ENCODE results near the gene LKAAEAR1.

LKAAEAR1 gene

DNA sequence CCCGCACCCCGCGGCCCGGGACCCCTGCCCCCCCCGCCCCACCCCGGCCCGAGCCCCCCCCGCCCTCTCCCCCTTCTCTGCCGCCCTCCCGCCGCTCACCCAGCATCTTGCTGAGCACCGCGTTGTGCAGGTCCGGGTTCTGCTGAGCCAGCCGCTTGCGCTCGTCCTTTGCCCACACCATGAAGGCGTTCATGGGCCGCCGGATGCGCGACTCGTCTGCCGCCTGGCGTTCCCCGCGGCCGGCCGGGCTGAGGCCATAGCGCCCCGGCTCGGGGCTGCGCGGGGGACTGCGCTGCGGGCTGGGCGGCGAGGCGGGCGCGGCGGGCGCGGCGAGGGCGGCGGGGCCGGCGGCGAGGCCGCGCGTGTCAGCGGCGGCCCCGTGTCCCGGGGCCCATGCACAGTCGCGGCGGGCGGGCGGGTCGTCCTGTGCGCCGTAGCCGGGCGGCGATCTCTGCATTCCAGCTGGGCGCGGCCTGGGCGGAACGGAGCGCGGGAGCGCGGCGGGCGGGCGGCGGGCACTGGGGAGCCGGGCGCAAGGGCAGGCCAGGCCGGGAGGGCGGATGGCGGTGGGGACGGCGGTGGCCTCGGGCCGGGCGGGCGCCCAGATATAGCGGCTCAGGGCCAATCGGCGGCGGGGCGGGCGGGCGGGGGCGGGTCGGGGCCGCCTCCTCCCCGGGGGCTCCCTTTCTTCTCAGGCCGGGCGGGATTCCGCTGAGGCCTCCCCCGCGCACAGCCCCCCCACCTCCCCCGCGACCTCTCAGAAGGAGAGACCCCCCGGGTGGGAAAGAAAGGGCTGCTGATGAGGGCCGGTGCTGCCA is 34.9 kb downstream of the LKAAEAR1 start, which contains the start of gene SOX18:
SOX18 (minus strand) TSS at position 580 of the 818 bp plus-strand sequence; CDS start at position 457, 123 bp downstream.
- no peak for DNase-seq

DNA sequence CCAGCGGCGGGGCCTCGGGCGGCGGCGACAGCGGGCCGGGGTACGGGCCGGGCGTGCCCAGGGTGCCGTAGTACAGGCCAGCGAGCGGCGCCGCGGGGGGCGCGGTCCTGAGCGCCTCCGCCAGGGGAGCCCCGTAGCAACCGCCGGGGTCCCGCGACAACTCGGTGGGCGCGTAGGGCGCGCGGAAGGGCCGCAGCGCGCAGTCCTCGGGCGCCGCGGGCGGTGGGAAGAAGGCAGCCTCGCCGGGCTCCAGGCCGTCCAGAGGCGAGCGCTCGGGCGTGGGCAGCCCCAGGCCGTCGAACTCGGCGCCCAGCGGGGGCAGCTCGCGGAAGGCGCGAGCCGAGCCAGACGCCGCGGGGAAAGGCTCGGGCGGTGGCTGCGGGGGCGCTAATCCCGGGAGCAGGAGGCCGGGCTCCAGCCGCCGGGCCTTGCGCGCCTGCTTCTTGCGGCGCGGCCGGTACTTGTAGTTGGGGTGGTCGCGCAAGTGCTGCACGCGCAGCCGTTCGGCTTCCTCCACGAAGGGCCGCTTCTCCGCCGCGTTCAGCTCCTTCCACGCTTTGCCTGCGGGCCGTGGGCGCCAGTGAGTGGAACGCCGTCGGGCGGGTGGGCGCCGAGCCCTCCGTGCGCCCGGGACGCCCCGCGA is 35.7 kb downstream of the LKAAEAR1 start:
- DNase-seq, result no peak

DNA sequence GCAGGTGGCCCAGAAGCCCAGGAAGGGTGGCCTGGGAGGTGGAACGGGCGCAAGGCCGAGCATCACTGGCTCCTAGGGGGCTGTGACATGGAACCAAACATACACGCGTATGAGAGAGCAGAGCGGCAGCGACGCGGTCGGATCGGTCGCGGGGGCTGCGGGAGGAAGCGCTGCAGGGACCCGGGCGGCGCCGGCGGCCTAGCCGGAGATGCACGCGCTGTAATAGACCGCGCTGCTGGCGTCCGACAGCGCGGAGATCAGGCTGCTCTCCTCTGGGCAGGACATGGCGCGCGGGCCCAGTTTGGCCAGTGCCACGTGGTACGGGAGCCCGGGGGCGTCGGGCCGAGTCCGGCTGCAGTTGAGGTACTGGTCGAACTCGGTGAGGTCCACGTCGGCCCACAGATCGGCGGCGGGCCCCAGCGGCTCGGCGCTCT is 36.2 kb downstream of the LKAAEAR1 start:
- DNase-seq, result no peak

DNA sequence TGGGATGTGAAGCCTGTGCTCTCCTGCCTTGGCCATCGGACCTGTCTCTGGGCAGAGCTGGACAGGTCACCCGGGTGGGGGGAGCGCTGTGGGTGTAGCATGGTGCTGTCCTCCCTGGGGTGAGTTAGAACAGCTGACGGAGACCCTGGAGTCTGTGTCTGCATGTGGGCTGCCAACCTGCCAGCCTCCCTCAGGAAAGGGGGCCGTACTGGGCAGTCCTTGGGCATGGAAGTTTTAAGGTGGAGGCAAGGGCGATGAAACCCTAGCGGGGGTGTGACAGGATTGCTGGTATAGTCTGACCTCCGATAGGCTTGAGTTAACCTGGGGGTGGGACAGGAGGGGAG is 37.2 kb downstream of the LKAAEAR1 start:
- DNase-seq, result no peak

DNA sequence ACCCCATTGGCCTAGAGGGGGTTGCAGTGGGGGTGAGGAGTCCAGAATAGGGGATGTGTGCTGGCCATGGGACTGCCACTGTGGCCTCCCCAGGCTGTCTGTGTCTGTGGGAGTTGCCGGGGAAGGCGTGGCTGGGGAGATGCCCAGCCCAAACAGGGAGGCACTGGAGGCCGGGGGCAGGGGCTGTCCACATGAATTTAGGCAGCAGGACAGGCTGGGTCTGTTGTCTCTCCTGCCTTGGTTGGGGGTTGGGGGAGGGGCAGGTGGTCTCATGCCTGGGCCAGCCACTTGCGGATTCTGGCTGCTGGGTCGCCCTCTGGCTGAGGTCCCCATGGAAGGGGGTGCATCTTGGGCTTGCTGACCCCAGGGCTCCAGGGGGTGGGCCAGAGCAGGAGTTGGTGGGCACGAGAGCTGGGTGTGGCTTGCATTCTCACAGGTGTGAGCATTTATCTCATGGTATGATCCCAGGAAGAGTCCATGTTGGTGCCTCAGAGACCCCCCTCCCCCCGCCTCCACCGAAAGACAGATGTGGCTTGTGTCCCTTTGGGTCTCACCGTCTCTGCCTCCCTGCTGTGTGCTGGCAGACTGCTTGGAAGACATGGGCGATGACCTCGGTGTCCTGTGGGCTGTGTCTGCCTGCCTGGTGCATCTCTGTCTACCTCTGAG is 38.7 kb downstream of the LKAAEAR1 start:
- DNase-seq, result no peak

DNA sequence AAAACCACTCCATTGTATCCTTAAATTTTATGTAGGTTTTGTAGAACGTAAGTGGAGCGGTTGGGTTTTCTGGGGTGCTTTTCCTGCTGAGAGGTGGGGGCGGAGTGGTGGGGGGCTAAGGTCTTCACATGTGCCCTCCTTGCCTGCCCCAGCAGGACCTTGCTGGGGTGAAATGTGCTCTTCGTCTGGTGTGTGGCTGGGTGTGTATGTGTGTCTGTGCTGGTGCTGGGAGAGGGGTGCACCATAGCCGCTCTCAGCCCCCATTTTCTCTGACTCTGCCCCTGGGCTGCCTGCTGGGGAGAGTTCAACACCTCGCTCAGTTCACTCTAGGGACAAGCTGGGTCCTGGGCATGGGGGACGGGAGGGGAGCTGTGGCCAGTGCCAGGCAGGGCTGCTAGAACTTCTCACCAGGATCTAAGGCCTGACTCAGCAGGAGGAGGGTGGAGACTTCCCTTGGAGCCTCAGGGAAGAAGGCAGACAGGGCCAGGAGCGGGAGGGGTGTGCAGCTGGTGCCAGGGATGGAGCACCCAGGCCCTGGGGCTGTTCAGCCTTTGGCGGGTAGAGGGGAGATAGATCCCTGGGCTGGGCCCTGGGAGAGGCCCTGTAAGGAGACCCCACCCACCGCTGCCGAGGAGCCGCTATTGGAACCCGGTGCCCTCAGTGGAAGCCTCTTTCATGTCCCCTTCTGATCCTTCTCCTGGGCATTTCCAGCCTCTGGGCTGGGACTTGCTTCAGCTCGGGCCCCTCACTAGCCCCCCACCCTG is 39.5 kb downstream of the LKAAEAR1 start:
- no peak for DNase-seq

DNA sequence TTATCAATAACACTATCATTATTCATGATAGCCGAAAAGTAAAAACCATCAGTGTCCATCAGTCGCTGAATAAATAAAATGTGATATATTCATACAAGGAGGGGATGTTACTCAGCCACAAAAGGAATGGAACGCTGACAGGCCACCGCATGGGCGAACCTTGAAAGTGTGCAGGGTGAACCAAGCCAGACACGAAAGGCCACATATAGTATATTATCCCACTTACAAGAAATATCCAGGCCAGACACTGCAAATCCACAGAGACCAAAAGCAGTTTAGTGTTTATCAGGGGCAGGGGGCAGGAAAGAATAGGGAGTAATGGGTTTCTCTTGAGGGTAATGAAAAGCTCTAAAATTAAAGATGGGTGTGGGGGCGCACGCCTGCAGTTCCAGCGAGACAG is 40.4 kb downstream of the LKAAEAR1 start:
- DNase-seq, result no peak

DNA sequence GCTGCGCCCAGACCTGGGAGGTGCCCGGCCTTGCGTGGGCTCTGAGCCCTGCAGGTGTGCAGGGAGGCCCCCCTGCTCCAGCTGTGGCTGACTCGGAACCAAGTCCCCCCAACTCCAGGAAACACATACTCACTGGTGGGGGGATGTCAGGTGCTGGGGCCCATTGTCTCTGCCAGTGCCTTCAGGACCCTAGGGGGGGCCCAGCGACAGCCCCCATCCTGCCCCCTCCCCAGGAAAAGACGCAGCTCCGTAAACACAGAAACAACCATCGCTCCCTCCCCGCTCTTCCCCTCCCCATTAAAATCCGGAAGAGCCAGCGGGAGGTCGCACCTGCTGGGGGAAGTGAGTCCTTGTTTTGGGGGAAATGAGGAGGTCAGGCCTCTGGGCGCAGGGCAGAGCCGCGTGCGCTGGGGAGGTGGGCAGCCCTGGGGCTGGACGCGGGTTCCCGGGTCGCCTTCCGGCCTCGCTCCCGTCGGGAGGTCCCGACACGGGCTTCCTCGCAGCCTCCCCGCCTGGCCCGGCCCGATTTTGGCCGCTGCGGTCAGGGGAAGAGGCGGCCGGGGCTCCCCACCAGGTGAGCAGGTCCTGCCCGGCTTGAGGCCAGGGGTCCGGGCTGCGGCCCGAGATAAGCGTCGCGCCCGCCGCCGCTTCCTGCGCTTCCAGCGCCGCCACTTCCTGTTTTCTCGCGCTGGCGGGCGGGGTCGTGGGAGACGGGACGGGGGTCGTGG is 42.0 kb downstream of the LKAAEAR1 start:
- DNase-seq, result no peak

DNA sequence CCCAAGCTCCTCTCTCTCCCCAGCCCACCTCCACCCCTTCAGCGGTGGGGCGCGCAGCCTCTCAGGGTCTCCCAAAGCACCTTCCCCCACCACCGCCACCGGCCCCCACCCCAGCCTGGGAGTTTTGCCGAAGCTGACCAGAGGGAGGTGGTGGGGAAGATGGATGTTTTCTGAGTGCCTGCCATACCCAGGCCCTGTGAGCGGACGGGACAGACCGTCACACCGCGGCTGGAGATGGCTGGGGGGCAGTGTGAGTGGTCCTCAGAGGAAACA is 42.5 kb downstream of the LKAAEAR1 start:
- DNase-seq, result no peak

DNA sequence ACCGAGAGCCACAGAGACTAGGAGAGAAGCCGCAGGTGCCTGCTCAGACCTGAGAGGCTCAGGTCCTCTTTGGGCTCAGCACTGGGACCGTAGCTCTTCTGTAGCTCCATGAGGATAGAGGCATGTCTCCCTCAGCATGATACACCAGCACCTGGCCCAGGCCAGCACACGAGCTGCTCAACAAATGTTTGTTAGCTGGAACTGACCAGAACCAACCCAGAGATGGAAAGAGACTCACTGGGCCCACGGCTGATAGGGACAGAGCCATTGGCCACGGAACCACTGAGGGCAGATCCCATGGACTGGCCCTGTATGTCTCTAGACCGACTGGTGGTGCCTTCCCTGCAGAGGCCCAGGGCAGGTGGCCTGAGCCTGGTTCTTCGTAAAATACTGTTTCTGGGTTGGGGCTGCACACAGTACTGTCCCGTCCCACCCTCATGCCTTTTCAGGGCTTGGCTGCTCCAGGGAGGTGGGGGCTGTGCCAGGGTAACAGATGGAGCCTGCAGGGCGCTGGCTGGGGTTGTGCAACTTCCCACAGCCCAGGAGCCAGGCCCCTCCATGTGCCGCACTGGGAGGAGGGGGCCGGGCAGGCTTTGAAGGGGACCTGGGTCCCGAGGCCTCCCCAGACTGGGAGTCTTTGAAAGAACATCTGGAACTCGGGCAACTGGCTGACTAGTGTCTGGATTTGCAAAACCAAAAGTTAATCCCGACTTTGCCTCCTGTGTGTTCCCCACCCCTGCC is 43.0 kb downstream of the LKAAEAR1 start:
- DNase-seq, result no peak

DNA sequence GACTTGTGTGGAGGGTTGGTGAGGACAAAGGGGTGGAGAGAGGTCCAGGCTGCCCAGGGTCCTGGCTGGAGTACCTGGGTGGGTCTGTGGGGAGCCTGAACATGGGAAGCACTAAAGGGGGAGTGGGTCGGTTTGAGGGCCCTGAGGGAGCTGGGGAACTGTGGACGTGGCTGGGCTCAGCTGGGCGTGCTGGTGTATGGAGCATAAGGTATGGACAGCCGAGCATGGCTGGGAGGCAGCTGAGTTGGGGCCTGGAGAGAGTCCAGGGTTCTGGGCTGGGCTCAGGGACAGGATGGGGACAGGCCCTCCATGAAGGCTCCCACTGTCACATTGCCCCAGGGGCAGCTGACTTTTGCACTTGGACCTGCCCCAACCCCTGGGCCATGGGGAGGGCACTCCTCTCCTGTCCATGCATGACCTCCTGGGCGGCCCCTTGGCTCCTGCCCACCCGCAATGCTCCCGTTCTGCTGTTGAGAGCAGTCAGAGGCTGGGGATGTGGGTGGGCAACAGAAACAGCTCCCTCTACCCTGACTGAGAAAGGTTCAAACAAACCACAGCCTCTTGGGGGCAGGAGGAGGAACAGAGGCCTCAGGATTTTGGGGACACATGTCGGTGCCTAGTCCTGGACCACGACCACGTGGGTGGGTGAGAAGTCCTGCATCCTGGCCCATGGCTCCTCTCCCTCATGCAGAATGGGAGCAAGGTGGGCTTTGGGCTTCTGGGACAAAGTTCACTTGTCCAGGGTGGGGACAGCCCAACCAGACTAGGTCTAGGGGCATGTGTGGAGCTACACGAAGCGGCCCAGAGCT is 43.8 kb downstream of the LKAAEAR1 start:
- no peak for DNase-seq

DNA sequence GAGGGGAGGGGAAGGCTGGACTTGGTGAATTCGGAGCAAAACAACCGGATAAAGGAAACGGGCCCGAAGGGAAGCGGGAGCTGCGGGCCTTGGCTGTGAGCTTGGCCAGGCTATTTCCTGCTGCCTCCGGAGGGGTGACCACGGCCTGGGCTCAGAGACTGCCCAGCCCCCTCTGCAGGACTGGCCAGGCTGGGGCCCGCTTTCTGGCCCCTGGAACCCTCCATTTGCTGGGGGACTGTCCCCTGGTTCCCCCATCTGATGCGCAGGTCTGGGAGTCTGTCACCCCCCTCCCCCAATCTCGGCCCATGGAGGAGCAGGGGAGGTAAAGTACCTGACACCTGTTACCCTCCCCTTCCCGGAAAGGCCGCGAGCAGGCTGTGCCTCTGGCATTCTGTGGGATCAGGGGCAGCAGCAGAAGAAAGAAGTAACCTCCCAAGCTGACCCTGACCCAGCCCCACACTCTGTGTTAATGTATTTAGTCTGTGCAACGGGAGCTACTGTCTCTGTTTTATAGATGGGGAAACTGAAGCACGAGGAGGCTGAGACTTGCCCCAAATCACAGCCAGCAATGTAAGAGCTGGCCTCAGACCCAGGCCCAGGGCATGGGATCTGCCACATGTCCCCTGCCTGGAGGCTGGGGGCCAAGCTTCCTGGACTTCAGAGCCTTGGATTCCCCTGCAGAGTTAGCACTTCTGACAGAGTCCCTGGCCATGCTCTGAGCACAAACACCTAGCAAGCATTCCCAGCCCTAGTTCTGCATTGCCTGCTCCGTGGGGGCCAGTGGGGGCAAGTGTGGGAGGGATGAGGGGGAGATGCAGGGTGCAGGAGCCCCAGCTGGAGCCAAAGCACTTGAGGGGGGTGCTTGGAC is 44.7 kb downstream of the LKAAEAR1 start:
- DNase-seq, result no peak

DNA sequence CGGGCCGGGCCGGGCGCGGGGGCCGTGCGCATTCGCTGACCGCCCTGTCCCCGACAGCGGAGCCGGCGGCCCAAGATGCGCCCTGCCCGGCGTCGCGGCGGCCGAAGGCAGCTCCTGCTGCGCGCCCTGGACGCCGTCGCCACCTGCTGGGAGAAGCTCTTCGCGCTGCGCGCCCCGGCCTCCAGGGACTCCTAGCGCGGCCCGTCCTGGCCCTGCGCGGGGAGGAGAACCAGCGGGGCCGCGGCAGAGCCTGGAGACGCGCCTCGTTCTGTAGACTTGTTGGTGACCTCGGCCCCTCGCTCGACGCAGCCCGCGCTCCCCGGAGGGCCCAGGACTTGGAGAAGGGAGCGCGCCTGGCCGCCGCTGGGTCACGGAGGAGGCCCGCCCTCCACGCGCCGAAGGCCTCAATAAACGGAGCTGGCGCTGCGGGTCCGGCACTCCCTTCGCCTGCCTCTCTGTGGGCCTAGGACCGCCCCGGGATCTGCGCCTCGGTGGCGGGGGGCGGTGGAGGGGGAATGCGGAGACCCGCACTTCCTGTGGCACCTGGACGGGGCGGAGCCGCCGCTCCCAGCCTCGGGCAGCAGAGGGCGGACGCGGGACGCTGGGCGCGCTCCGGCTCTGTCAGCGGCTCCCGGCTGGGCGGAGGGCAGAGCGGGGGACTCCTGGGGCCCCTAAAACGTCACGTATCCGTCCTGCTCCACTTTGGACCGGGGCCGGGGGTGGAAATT is 45.5 kb downstream of the LKAAEAR1 start:
- peak; percentile 37 for DNase-seq

DNA sequence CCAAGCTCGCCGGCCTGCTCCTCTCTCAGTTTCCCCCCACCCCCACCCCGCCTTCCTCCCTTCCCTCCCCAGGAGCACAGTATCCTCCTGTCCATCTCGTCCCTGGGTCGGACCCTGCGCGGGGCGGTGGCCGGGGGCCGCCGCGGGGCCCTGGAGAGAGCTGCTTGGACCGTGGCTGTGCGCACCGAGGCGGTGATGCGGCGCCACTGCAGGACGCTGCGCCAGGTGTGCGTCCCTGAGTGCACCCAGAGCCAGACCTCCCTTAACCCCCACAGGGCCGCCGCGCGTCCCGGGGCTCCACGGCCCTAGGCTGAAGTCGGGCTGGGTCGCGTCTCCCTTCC is 46.0 kb downstream of the LKAAEAR1 start:
- peak; percentile 37 for DNase-seq

DNA sequence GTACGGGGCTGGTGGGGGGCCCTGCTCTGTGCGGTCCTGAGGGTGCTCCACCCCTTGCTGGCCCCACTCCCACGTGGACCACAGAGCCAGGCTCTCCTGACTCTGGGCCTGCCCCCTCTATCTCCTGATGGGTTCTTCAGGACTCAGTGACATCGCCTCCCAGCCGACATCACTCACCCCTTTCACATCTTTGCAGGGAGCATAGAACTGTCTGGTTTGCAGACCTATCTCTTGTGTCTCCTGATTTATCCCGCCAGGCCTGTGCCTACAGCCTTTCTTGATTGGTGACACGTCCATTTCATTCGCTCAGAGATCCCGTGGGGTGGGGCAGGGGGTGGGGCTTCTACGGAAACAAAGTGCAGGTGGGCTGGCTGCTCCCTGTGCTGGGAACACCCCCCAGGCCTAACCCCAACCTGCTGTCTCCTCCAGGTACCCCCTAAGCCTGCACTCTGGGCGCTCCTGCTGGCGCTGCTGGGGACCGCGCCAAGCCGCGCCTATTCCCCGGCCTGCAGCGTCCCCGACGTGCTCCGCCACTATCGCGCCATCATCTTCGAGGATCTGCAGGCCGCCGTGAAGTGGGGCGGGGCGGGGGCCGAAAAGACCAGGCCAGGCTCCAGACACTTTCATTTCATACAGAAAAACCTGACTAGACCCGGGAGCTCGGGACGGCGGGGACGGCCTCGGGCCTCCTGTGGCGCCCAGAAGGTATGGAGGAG is 46.5 kb downstream of the LKAAEAR1 start:
- DNase-seq, result peak; percentile 15

DNA sequence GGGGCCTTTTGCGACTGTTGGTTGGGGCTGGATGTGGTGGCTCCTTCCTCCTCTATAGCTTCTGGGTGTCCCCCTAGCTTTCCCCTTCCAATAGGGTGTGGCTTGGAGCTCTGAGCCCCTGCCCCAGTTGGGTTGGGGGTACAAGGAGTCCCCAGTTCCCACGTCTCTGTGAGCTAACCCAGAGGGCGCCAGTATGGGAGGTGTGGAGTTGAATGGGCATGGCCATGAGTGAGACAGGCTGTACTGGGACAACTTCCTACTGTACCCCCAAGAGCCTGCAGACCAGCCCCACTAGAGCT is 47.0 kb downstream of the LKAAEAR1 start:
- DNase-seq, result no peak

DNA sequence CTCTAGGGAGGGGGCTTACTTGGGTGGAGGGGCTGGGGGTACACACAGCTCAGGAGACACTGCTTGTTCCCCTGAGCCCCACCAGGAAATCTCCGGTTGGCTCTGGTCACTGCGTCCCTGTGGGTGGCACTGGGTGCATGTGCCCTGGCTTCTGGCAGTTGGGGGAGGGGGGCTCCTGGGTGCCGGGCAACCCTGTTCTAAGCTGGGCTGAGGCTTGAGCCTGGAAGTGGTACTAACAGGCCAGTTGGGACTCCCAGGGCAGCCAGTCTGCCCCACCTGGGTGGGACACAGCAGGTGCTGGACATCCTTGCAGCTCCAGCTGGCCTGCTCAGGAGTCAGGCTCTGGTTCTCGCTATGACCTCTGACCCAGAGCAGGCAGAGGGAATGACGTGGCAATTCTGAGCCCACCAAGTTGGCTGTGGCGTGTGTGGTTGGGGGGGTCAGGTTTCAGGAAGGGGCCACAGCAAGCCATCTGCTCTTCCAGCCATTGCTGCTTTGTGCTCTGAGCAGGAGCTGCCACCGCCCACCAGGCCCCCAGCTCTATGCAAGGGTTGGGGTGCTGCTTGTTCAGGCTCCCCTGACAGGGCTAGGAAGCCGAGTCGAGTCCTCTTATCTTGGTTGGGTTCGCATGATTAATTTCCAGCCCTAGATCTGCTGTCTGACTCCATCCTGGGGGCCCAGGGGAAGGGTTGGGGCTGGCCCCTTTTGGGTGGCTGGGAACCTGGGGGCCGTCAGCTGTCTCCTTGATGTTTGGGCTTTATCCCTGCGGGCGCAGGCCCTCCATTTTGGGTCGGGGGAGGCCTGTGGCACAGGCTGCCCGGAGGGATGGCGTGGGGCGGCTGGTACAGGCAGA is 47.6 kb downstream of the LKAAEAR1 start:
- no peak for DNase-seq

DNA sequence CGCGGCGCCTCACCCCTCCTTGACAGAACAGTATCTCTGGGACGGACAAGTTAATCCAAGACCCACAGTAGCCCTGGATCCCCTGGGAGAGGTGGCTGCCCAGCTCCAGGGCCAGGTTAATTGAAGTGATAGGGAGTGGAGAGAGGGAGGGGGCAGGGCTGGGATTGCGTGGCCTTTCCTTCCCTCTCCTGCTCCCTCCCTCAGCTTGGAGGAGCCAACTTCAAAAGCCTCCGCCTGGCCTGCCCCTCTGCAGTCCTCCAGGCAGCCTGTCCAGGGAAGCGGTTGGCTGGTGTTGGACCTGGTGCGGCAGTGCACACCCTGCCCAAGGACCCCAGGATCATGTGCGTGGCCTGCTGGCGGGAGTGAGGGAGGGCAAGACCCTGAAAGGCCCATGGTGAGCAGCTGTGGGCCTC is 48.3 kb downstream of the LKAAEAR1 start, which contains the start of gene C20orf204:
C20orf204 (plus strand) TSS at position 250 of the 413 bp plus-strand sequence; CDS start at position 392, 142 bp downstream.
- DNase-seq, result no peak

Data from NCI-H510A treated with DMSO at 0.1 percent for 48 hours (cell line).